ENCODE measurements around the gene GIT2. TPM values are rescaled to one million over a fixed set of nuclear protein-coding genes. Genes with fewer than 3 reads are reported as not detected.

GIT2 gene
- total and polyA plus RNA-seq, 7 donors, result 10.8 to 29.7 (median 20.3) TPM

GRCh38 chr12:109967383-109968031, 28.7 kb downstream of the GIT2 start:
- WGBS, 3 donors, result 67 to 78% (median 68%) methylated on average over 8 of the region's 8 CpGs
- TF ChIP-seq CTCF (IDR thresholded peaks at IDR 0.05), result no peak
- intact Hi-C loops (cut with DNase I), result no loop called here

GRCh38 chr12:109966546-109966945, 29.6 kb downstream of the GIT2 start:
- no peaks in the 10 kb centered on the region for H3K9me3 ChIP-seq
- no peak for TF ChIP-seq CTCF (IDR thresholded peaks at IDR 0.05)
- no peak overlapping the region for H3K27ac ChIP-seq
- no peak overlapping the region for H3K4me3 ChIP-seq
- no peaks in the 10 kb centered on the region for H3K27me3 ChIP-seq (ENCODE audit: insufficient read depth in 3 of 3, low read length in 2 of 3)
- H3K4me1 ChIP-seq, result peaks cover 10% of the 10 kb centered on the region
- 87 to 94% (median 92%) methylated on average over 4 of the region's 4 CpGs for WGBS, 3 donors
- intact Hi-C loops (cut with DNase I), result no loop called here
- ATAC-seq (no peak), DNase-seq (no peak)
- peaks cover 6 to 85% of the 10 kb centered on the region in 2 donors for H3K36me3 ChIP-seq (ENCODE audit: insufficient read depth in 1 of 2, low read depth in 1 of 2)

More at GRCh38 chr12:109967383-109968031, 28.7 kb downstream of the GIT2 start:
- Histone ChIP-seq H3K27ac (no peak overlapping the region), H3K36me3 (ENCODE audit: insufficient read depth in 1 of 2, low read depth in 1 of 2) (peaks cover 6 to 86% of the 10 kb centered on the region in 2 donors), H3K27me3 (ENCODE audit: insufficient read depth in 3 of 3, low read length in 2 of 3) (no peaks in the 10 kb centered on the region), H3K4me3 (no peak overlapping the region), H3K4me1 (peaks cover 10% of the 10 kb centered on the region), H3K9me3 (no peaks in the 10 kb centered on the region)
- no peak for DNase-seq
- ATAC-seq, result no peak

- Histone ChIP-seq H3K4me3 (no peak overlapping the region), H3K9me3 (no peaks in the 10 kb centered on the region), H3K4me1 (peaks cover 10% of the 10 kb centered on the region), H3K27ac (peak overlapping the region; percentile 73), H3K36me3 (ENCODE audit: insufficient read depth in 1 of 2, low read depth in 1 of 2) (peaks cover 0 to 85% of the 10 kb centered on the region in 2 donors), H3K27me3 (ENCODE audit: insufficient read depth in 3 of 3, low read length in 2 of 3) (no peaks in the 10 kb centered on the region)
- no peak for TF ChIP-seq CTCF (IDR thresholded peaks at IDR 0.05)
- 41 to 49% (median 45%) methylated on average over 4 of the region's 4 CpGs for WGBS, 3 donors
- ATAC-seq (peak; percentile 96 to 98 (median 98)), DNase-seq (peak; percentile 32 to 62)
- intact Hi-C loops (cut with DNase I), result no loop called here
Observed at GRCh38 chr12:109963743-109964429, 32.3 kb downstream of the GIT2 start.

- Histone ChIP-seq H3K36me3 (ENCODE audit: insufficient read depth in 1 of 2, low read depth in 1 of 2) (peaks cover 0 to 85% of the 10 kb centered on the region in 2 donors), H3K27me3 (ENCODE audit: insufficient read depth in 3 of 3, low read length in 2 of 3) (no peaks in the 10 kb centered on the region), H3K27ac (peak overlapping the region; percentile 73), H3K9me3 (no peaks in the 10 kb centered on the region), H3K4me3 (no peak overlapping the region), H3K4me1 (peaks cover 10% of the 10 kb centered on the region)
- ATAC-seq (no peak), DNase-seq (no peak)
- no peak for TF ChIP-seq CTCF (IDR thresholded peaks at IDR 0.05)
- intact Hi-C loops (cut with DNase I), result no loop called here
- WGBS, 3 donors, result 82 to 85% (median 83%) methylated on average over 1 of the region's 1 CpG
Observed at GRCh38 chr12:109963330-109963729, 32.8 kb downstream of the GIT2 start.
